Tibial nerve (tissue), 4 donors: Measurements from ENCODE around the gene DGCR2. TPM values are rescaled to one million over a fixed set of nuclear protein-coding genes. Genes with fewer than 3 reads are reported as not detected.

Experiments
- DNase-seq, 2 donors: peaks; one replicate each; pipeline ENCODE4 v3.0.0-alpha.2; 2019; ENCODE audit warnings: low spot score in 2 of 2
- H3K27ac ChIP-seq, 4 donors: fragments of 200-600 bp; sonication (generic) in 3 of 4; one replicate each; pipeline ENCODE4 v1.5.1; 2017 to 2019; ENCODE audit warnings: mild to moderate bottlenecking in 1 of 4
- H3K27me3 ChIP-seq, 2 donors: fragments of 200-600 bp; sonication (generic) in 1 of 2; one replicate each; pipeline versions ENCODE4 v1.5.1 to v1.6.0; 2017 to 2019
- H3K36me3 ChIP-seq, 3 donors: fragments of 200-600 bp; sonication (generic); one replicate each; pipeline ENCODE4 v1.5.1; 2018 to 2019
- H3K4me1 ChIP-seq, 4 donors: fragments of 200-600 bp; sonication (generic) in 3 of 4; one replicate each; pipeline ENCODE4 v1.5.1; 2017 to 2019
- H3K4me3 ChIP-seq, 4 donors: fragments of 200-600 bp; sonication (generic) in 3 of 4; one replicate each; pipeline ENCODE4 v1.5.1; 2017 to 2019; ENCODE audit warnings: mild to moderate bottlenecking in 1 of 4, moderate library complexity in 1 of 4
- H3K9me3 ChIP-seq, 4 donors: fragments of 200-600 bp; sonication (generic) in 3 of 4; one replicate each; pipeline ENCODE4 v1.5.1; 2017 to 2019
- EP300 ChIP-seq, 2 donors: sonication (generic); formaldehyde crosslinking; IDR thresholded peaks; one replicate each; pipeline ENCODE4 v1.6.1; 2017; ENCODE audit warnings: antibody characterized with exemption in 2 of 2, mild to moderate bottlenecking in 1 of 2
- POLR2A ChIP-seq, 2 donors: fragments of 450-650 bp; IDR thresholded peaks; one replicate each; pipeline ENCODE4 v1.6.1; 2017; ENCODE audit warnings: antibody characterized with exemption in 2 of 2, mild to moderate bottlenecking in 2 of 2, moderate library complexity in 2 of 2
- WGBS, 2 donors: methylation state at CpG; one replicate each; pipeline ENCODE4 v1.1.5; 2018; 5-methylcytosine and 5-hydroxymethylcytosine counted together
- total RNA-seq, 4 donors: library from RNA; depleted of rRNA; stranded (reverse); fragments of >200 nt; gene quantifications; one replicate each; pipeline ENCODE4 v1.1.0, GENCODE V29; 2016
- TF ChIP-seq, protein P1 (sequence below), 5 experiments: fragments of 200-600 bp in 3 of 5; fragments of 450-650 bp in 2 of 5; sonication (generic) in 3 of 5; IDR thresholded peaks; one replicate each; pipeline ENCODE4 v1.5.1; 2016 to 2019; ENCODE audit warnings: antibody characterized with exemption in 5 of 5, mild to moderate bottlenecking in 3 of 5, moderate library complexity in 2 of 5

DGCR2 gene
- total RNA-seq, 4 donors from 2014 or later, result 57.6 to 68.0 (median 58.9) TPM

DNA sequence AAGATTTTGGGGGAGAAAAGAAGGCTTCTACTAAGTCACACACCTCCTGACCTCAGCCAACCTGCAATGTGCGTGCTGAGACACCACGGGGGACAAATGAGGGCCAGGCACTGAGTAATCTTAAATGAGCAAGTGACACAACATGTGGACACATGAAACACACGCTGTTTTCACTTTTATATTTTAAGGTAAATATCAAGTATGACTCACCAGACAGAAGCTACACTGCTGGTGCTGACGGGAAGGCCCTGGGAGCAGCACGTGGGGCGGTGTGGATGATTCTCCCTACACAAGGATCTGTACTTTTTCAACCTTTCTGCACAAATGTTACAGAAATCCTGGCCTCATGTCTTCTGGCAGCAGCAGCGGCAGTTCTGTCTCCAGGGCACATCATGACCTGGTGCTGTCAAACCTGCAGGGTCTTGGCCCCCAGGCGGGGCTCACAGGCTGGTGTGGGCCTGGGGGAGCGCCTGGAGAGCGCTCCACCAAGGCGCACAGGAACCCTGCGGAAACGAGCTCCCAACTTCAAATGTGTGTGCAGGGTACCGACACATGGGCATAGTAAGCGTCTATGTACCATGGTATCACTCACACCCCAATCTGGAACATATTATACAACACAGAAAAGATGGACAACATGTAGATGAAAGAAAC is 61.7 kb downstream of the DGCR2 start:
- WGBS, 2 donors, result 91% methylated on average over 15 of the region's 15 CpGs

DNA sequence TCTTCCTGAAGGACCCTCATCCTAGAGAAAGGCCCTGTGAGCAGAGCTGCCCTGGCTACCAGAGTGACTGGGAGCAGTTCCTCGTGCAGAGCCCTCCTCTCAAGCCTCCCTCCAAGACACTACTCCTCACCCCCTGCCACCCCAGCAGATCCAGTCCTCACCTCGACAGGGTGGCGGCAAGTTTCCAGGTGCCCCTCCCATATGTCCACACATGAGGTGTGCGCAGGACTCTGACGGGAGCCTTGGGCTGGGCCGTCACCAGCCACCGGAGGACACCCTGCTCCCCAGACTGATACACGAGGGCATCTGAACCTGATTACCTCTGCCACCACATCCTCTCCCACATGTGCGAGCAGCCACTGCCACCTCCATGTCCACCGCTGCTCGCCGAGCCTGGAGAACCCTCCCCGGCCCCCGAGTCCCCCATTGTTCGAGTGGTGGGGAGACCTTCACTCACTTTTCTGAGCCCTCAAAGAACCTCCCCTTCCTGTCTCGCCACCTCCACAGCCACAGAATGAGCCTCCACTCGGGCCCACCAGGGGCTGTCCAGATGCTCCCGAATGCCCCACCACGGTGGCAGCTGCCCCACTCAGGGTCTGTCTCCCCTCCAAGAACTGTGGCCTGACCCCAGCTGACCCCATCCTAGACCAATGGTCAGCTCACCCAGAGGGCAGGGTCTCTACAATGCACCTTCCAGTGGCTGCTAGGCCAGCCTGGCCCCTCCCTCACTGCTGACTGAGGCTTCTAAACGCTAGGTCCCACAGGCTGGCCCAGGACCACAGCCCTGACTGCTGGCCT is 62.5 kb downstream of the DGCR2 start:
- peaks cover 0 to 96% (median 28%) of the 10 kb centered on the region in 3 donors for H3K36me3 ChIP-seq
- no peak overlapping the region for H3K27ac ChIP-seq
- no peaks in the 10 kb centered on the region for H3K9me3 ChIP-seq
- H3K27me3 ChIP-seq, result no peaks in the 10 kb centered on the region
- no peak overlapping the region for H3K4me3 ChIP-seq
- WGBS, 2 donors, result 87 to 92% methylated on average over 20 of the region's 20 CpGs
- peaks cover 0 to 7% (median 0%) of the 10 kb centered on the region in 4 donors for H3K4me1 ChIP-seq
- TF ChIP-seq, protein P1, sequence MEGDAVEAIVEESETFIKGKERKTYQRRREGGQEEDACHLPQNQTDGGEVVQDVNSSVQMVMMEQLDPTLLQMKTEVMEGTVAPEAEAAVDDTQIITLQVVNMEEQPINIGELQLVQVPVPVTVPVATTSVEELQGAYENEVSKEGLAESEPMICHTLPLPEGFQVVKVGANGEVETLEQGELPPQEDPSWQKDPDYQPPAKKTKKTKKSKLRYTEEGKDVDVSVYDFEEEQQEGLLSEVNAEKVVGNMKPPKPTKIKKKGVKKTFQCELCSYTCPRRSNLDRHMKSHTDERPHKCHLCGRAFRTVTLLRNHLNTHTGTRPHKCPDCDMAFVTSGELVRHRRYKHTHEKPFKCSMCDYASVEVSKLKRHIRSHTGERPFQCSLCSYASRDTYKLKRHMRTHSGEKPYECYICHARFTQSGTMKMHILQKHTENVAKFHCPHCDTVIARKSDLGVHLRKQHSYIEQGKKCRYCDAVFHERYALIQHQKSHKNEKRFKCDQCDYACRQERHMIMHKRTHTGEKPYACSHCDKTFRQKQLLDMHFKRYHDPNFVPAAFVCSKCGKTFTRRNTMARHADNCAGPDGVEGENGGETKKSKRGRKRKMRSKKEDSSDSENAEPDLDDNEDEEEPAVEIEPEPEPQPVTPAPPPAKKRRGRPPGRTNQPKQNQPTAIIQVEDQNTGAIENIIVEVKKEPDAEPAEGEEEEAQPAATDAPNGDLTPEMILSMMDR (IDR thresholded peaks at IDR 0.05), result no peak
- TF ChIP-seq POLR2A (IDR thresholded peaks at IDR 0.05), result no peak
- TF ChIP-seq EP300 (IDR thresholded peaks at IDR 0.05), result no peak
- no peak for DNase-seq

More for the DNA sequence above, 61.7 kb downstream of the DGCR2 start:
- peaks cover 0 to 7% (median 0%) of the 10 kb centered on the region in 4 donors for H3K4me1 ChIP-seq
- peaks cover 0 to 99% (median 30%) of the 10 kb centered on the region in 3 donors for H3K36me3 ChIP-seq
- no peak overlapping the region for H3K4me3 ChIP-seq
- no peaks in the 10 kb centered on the region for H3K9me3 ChIP-seq
- H3K27me3 ChIP-seq, result no peaks in the 10 kb centered on the region
- no peak overlapping the region for H3K27ac ChIP-seq
- no peak for DNase-seq
- TF ChIP-seq, protein P1 (IDR thresholded peaks at IDR 0.05), result no peak
- TF ChIP-seq EP300 (IDR thresholded peaks at IDR 0.05) (no peak), POLR2A (IDR thresholded peaks at IDR 0.05) (no peak)

DNA sequence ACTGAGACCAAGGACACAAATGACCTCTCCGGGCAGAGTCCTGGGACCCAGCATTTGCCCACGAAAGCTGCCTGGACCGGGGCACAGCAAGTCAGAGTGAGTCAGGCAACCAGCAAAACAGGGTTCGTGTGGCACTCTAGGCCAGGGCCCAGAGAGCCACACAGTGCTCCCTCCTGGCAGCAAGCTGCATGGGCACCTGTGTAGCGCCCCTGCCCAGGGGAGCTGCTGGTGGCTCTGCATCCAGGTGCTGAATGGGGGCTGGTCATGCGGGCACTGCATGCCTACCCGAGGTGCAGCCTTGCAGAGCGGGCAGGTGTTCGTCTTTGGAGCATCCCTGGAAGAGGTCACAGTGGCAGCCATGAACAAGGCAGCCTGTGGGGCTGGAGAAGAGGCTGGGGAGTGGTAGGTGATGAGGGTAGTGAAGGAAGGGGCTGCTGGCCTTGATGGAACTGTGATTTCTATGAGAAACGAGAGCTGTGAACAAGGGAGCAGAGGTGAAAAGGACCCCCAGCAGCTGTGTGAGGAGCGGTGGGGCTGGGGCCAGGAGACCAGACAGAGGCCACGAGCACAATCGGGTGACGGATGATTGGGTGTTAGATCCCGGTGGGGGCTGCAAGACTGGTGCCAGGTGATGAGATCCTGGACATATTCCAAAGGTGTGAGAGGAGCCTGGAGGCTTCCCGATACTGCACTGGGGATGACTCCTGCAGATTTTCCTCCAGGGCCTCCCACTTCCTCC is 63.3 kb downstream of the DGCR2 start:
- DNase-seq, result no peak
- WGBS, 2 donors, result 88 to 91% methylated on average over 15 to 16 of the region's 16 CpGs
- Histone ChIP-seq H3K27me3 (no peaks in the 10 kb centered on the region), H3K9me3 (no peaks in the 10 kb centered on the region), H3K4me3 (no peak overlapping the region), H3K4me1 (peaks cover 0 to 4% (median 0%) of the 10 kb centered on the region in 4 donors), H3K27ac (no peak overlapping the region), H3K36me3 (peaks cover 0 to 95% (median 23%) of the 10 kb centered on the region in 3 donors)
- TF ChIP-seq EP300 (IDR thresholded peaks at IDR 0.05) (no peak), POLR2A (IDR thresholded peaks at IDR 0.05) (no peak)
- TF ChIP-seq, protein P1 (IDR thresholded peaks at IDR 0.05), result no peak

DNA sequence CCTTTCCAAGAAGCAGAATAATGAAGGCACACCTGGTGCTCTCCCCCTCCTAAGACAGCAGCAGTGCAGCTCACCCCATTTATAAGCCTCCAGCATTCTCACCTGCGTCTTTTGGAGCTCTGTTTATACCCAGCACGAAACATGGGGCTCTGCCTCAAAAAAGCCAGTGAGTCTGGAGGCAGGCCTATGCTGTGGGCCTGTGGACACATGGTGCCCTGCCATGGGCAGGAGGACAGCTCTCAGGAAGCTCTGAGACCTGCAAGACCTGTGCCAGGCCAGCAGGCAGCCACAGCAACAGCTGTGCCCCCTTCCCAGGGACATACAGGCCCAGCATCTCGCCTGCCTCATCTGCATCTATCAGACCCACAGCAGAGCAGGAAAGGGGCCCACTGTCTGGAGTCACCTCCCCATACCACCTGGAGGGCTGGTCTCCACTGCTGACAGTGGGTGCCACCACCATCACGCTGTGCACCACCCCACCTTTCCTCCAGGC is 64.2 kb downstream of the DGCR2 start:
- H3K36me3 ChIP-seq, result peaks cover 0 to 95% (median 20%) of the 10 kb centered on the region in 3 donors
- DNase-seq, result no peak
- no peak overlapping the region for H3K4me3 ChIP-seq
- no peaks in the 10 kb centered on the region for H3K4me1 ChIP-seq
- 83 to 91% methylated on average over 4 of the region's 4 CpGs for WGBS, 2 donors
- H3K27ac ChIP-seq, result no peak overlapping the region
- TF ChIP-seq, protein P1 (IDR thresholded peaks at IDR 0.05), result no peak
- TF ChIP-seq POLR2A (IDR thresholded peaks at IDR 0.05) (no peak), EP300 (IDR thresholded peaks at IDR 0.05) (no peak)
- H3K27me3 ChIP-seq, result no peaks in the 10 kb centered on the region
- H3K9me3 ChIP-seq, result no peaks in the 10 kb centered on the region
